Measurements from ENCODE around the gene DUS4L. TPM values are rescaled to one million over a fixed set of nuclear protein-coding genes. Genes with fewer than 3 reads are reported as not detected.
"Not testable (repeated sequence)": the region's sequence is repeated elsewhere in the genome, so short reads cannot be mapped to it uniquely, and the experiment has no call there.

DUS4L gene, protein sequence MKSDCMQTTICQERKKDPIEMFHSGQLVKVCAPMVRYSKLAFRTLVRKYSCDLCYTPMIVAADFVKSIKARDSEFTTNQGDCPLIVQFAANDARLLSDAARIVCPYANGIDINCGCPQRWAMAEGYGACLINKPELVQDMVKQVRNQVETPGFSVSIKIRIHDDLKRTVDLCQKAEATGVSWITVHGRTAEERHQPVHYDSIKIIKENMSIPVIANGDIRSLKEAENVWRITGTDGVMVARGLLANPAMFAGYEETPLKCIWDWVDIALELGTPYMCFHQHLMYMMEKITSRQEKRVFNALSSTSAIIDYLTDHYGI
- 6.0 and 7.5 TPM in 2 replicates for total RNA-seq

DNA sequence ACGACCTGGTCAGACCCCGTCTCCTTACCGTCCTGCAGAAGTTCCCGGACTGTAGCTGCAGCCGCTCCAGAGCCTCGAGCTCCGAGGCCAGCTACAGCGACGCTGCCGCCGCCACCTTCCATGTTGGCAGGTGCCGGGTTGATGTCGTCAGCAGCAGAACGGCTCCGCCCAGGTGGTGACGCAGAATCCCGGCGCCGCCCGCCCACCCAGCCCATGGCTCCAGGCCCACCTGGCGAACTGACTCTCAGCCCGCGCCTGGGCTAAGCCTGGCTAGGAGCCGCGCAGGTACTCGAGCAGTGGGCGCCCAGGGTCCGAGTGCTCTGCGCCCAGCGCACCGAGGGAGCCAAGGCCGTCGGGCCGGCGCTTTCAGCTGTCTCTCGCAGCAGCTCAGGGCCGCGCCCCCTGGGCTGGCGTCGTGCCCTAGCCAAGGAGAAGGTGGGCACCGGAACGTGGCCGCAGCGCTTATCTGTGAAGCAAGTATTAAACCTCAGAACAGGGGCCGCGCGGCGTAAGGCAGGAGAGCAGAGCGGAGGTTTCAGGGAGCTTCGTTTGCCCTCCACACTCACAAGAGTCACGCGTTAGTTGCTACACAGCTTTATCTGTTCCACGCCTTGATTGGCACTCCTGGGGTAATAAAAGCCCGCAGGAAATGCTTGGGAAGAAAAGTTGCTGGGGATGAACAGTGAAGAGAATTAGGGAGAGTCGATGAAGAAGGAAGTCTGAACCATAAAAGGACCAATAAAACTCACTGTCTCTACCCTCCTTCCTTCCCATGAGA, at the start of gene DUS4L, which contains the start of gene COG5:
DUS4L (plus strand) TSS at position 197 of the 778 bp plus-strand sequence. CDS start 3,100 bp downstream, outside the sequence.
COG5 (minus strand) TSS at position 146 of the 778 bp plus-strand sequence; CDS start at position 122, 24 bp downstream.
- no peak for DNase-seq (ENCODE audit: extremely low read depth, low read depth, low spot score)

DNA sequence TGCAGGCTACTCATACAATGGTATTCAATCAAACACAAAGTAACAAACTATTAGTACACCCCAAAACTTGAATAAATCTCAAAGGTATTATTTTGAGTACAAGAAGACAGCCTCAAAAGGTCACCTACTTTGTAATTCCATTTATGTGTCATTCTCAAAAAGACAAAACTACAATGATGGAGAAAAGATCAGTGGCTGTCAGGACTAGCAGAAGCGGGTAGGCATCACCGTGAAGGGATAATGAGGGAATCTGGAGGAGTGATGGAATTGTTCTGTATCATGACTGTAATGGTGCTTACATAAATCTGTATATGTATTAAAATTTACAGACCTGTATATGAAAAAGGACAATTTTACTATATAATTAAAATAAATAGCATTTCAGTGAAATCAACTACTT, 37.1 kb upstream of the DUS4L start:
- no peak for DNase-seq (ENCODE audit: extremely low read depth, low read depth, low spot score)

- no peak for DNase-seq (ENCODE audit: extremely low read depth, low read depth, low spot score)
These were observed 36.6 kb upstream of the DUS4L start for GRCh38 chr7:107527196-107527595.

- no peak for DNase-seq (ENCODE audit: extremely low read depth, low read depth, low spot score)
These were observed 35.3 kb upstream of the DUS4L start for GRCh38 chr7:107528461-107528860.

DNA sequence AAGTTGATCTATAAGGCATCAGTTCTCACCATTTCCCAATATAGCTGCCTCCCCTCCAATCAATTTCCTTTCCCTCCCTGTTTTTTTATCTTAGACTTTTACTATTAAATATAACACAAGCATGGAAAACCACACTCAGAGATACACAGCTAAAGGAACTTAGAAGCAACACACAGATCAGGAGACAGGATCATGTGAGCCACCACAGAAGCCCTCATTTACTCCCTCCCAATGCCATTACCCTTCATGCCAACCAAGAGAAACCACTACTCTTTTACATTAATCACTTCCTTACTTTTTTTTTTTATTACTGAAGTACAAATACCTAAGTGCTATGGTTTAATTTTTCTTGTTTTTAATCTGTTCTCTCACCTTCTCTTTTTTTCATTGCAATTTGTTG, 33.0 kb upstream of the DUS4L start:
- no peak for DNase-seq (ENCODE audit: extremely low read depth, low read depth, low spot score)

- no peak for DNase-seq (ENCODE audit: extremely low read depth, low read depth, low spot score)
These were observed 29.6 kb upstream of the DUS4L start for GRCh38 chr7:107534139-107534538.

DNA sequence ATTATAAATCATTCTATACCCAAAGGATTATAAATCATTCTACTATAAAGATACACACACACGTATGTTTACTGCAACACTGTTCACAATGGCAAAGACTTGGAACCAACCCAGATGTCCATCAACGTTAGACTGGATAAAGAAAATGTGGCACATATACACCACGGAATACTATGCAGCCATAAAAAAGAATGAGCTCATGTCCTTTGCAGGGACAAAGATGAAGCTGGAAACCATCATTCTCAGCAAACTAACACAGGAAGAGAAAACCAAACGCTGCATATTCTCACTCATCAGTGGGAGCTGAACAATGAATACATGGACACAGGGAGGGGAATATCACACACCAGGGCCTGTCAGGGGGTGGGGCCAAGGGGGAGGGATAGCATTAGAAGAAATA, 26.5 kb upstream of the DUS4L start:
- not testable (repeated sequence) for DNase-seq (ENCODE audit: extremely low read depth, low read depth, low spot score)

GRCh38 chr7:107538001-107538400, 25.8 kb upstream of the DUS4L start:
- DNase-seq (ENCODE audit: extremely low read depth, low read depth, low spot score), result no peak

DNA sequence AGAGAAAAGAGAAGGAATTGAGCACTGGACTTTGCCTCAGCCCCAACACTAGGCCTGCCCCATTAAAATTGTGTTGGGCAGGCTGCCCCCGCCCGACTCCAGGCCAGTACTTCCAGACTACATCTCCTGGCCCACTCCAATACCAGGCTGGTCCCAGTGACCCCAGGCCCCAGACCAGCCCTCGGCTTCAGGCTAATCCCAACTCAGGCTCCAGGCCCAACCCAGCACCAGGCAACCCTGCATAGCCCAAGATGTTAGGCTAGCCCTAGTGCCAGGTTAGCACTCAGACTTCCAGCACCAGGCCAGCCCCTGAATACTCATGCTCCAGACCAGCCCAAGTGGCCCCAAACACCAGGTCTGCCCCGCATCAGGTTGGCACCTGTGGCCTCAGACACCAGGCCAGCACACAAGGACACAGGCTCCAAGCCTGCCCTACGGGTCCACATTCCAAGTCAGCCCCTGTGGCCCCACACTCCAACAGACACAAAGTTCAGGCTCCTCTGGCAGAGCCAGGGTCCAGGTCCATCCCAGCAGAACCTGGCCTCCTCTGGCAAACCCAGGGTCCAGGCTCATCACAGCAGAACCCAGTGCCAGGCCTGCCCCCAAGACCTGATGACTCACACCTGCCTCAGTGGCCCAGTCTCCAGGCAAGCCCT, 20.3 kb upstream of the DUS4L start:
- DNase-seq (ENCODE audit: extremely low read depth, low read depth, low spot score), result no peak

- DNase-seq (ENCODE audit: extremely low read depth, low read depth, low spot score), result no peak
These were observed 18.8 kb upstream of the DUS4L start for GRCh38 chr7:107544848-107545591.

DNA sequence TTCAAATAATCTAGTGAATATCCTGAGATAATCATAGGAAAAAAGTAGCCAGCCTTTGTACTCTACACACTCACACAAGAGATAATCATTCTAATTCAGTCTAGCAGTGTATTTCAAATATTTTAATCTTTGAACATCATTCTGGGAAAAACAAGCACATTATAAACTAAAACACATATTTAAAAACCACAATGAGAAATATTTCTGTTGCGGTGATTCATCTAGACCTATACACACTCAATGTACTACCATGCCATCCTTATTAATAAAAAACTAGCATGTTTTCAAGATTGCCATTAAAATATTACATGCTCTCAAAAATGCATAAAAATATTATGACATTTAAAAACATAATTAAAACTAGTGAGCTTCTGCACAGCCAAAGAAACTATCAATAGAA, 11.8 kb upstream of the DUS4L start:
- DNase-seq (ENCODE audit: extremely low read depth, low read depth, low spot score), result no peak

- DNase-seq (ENCODE audit: extremely low read depth, low read depth, low spot score), result no peak
These were observed 7.9 kb upstream of the DUS4L start for GRCh38 chr7:107555893-107556292.

DNA sequence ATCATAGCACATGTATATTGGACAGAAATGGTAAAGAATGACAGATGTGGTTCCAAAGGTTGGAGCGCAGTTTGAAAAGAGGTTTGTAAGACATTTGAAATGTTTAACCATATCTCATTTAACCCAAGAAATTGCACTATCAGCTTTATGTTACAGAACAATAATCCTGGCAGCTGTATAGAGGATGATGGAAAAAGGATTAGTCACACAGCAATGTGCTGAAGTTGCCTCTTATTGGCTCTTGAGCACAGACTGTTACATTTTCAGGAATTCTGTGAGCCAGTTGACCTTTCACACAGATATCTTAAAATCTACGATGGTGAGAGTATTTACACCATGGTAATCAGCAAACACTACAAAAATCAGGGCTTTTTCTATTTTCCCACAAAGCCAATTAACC, 3.9 kb upstream of the DUS4L start:
- no peak for DNase-seq (ENCODE audit: extremely low read depth, low read depth, low spot score)

DNA sequence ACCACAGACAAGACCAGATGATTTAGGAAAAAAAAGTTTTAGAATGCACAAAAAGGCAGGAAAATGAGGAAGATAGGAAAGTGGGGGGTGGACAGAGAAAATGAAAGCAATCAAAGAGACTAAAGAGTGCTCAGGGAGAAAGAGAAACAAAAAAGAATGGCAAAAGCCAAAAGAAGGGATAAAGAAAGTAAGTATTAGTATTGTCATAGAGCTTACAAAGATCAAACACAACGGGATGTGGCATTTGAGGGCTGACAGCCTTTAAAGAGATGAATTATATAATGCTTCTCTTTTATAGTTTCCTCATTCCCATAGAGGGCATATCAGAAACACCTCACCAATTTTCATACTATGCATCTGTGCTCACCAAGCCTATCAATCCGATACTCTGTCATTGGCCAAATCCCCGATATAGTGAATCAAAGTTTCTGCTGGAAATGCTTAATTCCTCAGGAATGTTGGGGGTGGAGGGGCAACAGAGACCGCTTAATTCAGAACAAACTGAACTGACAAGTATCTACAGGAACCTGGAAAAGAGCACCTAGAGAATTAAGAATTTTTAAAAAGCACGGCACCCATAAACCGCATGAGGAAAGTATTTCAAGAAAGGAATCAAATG, 2.8 kb upstream of the DUS4L start:
- no peak for DNase-seq (ENCODE audit: extremely low read depth, low read depth, low spot score)

GRCh38 chr7:107563081-107563774, 543 bp upstream of the DUS4L start:
- no peak for DNase-seq (ENCODE audit: extremely low read depth, low read depth, low spot score)

DNA sequence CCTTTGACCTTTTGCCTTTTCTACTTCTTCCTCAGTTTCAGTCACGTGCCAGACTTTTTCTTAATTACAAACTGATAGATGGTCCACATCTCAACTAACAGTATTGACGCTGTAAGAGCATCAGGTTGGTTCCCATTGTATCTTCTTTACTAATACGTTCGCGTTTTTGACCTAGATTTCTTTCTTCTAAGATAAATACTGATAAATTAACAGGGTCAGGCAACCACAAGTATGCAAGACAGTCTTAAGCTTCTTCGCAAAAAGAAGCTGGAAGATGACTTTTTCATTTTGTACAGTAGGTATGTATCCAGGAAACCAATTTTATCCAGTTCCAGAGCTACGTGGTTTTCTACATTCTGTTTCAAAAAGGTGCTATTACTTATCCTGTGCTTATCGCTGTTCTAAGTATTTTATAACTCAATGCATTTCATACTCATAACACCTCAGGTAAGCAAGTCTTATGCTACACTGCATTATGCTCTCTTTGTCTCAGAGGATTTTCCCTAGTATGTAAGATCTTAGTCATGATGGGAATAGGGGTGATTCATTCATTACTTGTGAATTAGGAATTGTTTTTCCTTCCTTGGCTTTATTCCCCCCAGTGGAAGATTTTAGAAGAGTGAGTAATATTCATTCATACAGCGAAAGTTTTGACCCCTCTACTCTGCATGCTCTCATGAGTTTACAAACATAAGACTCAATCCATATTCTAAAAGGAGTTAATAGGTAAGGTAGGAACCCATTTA, 955 bp downstream of the DUS4L start:
- no peak for DNase-seq (ENCODE audit: extremely low read depth, low read depth, low spot score)

DNA sequence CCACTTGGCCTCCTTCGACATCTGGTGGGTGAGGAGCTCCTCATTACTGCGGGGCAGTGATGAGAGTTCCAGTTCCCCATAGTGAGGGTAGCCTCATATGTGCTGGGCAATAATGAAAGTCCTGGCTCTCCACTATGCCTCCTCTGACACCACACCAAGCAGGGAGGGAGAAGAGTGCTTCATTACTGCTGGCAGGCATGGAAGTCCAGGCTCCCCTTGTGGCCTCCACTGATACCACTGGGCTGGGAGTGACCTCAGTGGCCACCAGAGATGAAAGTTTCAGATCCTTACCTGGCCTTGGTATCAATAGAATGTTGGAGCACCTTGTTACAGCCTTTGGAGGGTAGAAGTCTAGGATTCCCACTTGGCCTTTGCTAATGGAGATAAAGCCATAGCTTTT, 6.5 kb downstream of the DUS4L start:
- DNase-seq (ENCODE audit: extremely low read depth, low read depth, low spot score), result no peak

DNA sequence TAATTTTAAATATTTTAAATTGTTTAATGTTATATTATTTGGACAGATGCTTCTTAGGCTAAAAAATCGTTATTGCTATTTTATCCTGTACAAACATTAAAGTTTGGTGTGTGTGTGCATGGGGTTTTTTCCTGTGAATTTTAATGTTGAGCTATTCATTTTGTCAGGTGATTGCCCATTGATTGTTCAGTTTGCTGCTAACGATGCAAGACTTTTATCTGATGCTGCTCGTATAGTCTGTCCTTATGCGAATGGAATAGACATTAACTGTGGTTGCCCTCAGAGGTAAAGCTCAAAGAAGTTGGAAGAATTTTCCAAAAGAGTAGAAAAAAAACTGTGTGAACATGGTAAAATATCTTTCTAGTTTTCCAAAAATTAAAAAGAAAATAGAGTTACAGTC, 9.8 kb downstream of the DUS4L start:
- DNase-seq (ENCODE audit: extremely low read depth, low read depth, low spot score), result no peak

GRCh38 chr7:107579554-107579884, 15.7 kb downstream of the DUS4L start:
- DNase-seq (ENCODE audit: extremely low read depth, low read depth, low spot score), result no peak

All from glomerular endothelial cell (primary cell).